ENCODE results near the gene COL11A1. TPM values are rescaled to one million over a fixed set of nuclear protein-coding genes. Genes with fewer than 3 reads are reported as not detected.

Gene COL11A1
- total and polyA plus RNA-seq, 2 experiments from 2014 or later, result 12.3 to 12.5 TPM

DNA sequence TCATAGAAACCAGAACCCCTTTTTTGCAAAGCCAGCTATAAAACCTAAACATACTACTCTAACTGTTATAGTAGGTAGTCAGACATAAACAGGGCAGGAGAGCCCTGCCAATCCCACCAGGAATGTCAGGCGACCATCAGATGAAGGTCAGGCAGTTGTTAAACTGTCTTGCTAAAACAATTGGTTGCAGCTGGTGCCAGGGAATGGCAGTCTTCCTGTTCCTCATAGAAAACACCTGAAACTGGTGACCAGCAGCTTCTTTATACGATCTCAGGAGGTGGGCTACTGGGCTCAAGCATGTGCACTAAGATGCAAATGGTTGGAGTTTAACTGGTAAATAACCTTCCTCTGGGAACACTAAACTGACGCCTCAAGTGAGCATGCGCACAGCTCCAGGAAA is 224.1 kb downstream of the COL11A1 start (continued):
- TF ChIP-seq, protein P1, sequence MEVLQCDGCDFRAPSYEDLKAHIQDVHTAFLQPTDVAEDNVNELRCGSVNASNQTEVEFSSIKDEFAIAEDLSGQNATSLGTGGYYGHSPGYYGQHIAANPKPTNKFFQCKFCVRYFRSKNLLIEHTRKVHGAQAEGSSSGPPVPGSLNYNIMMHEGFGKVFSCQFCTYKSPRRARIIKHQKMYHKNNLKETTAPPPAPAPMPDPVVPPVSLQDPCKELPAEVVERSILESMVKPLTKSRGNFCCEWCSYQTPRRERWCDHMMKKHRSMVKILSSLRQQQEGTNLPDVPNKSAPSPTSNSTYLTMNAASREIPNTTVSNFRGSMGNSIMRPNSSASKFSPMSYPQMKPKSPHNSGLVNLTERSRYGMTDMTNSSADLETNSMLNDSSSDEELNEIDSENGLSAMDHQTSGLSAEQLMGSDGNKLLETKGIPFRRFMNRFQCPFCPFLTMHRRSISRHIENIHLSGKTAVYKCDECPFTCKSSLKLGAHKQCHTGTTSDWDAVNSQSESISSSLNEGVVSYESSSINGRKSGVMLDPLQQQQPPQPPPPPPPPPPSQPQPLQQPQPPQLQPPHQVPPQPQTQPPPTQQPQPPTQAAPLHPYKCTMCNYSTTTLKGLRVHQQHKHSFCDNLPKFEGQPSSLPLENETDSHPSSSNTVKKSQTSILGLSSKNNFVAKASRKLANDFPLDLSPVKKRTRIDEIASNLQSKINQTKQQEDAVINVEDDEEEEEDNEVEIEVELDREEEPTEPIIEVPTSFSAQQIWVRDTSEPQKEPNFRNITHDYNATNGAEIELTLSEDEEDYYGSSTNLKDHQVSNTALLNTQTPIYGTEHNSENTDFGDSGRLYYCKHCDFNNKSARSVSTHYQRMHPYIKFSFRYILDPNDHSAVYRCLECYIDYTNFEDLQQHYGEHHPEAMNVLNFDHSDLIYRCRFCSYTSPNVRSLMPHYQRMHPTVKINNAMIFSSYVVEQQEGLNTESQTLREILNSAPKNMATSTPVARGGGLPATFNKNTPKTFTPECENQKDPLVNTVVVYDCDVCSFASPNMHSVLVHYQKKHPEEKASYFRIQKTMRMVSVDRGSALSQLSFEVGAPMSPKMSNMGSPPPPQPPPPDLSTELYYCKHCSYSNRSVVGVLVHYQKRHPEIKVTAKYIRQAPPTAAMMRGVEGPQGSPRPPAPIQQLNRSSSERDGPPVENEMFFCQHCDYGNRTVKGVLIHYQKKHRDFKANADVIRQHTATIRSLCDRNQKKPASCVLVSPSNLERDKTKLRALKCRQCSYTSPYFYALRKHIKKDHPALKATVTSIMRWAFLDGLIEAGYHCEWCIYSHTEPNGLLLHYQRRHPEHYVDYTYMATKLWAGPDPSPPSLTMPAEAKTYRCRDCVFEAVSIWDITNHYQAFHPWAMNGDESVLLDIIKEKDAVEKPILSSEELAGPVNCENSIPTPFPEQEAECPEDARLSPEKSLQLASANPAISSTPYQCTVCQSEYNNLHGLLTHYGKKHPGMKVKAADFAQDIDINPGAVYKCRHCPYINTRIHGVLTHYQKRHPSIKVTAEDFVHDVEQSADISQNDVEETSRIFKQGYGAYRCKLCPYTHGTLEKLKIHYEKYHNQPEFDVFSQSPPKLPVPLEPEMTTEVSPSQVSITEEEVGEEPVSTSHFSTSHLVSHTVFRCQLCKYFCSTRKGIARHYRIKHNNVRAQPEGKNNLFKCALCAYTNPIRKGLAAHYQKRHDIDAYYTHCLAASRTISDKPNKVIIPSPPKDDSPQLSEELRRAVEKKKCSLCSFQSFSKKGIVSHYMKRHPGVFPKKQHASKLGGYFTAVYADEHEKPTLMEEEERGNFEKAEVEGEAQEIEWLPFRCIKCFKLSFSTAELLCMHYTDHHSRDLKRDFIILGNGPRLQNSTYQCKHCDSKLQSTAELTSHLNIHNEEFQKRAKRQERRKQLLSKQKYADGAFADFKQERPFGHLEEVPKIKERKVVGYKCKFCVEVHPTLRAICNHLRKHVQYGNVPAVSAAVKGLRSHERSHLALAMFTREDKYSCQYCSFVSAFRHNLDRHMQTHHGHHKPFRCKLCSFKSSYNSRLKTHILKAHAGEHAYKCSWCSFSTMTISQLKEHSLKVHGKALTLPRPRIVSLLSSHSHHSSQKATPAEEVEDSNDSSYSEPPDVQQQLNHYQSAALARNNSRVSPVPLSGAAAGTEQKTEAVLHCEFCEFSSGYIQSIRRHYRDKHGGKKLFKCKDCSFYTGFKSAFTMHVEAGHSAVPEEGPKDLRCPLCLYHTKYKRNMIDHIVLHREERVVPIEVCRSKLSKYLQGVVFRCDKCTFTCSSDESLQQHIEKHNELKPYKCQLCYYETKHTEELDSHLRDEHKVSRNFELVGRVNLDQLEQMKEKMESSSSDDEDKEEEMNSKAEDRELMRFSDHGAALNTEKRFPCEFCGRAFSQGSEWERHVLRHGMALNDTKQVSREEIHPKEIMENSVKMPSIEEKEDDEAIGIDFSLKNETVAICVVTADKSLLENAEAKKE (CRISPR knock-in tag; IDR thresholded peaks at IDR 0.05), result no peak
- no peak for TF ChIP-seq STAT1 (IDR thresholded peaks at IDR 0.05; ENCODE audit: unreplicated experiment)
- no peak for TF ChIP-seq ZNF114 (CRISPR knock-in tag; IDR thresholded peaks at IDR 0.05)
- TF ChIP-seq NANOG (IDR thresholded peaks at IDR 0.05; ENCODE audit: borderline replicate concordance), result no peak
- TF ChIP-seq JUNB (IDR thresholded peaks at IDR 0.05; ENCODE audit: unreplicated experiment), result no peak
- TF ChIP-seq EZH2 (IDR thresholded peaks at IDR 0.05; ENCODE audit: low read depth, unreplicated experiment), result no peak
- no peak for TF ChIP-seq ZNF331 (CRISPR knock-in tag; IDR thresholded peaks at IDR 0.05; ENCODE audit: low read depth)

DNA sequence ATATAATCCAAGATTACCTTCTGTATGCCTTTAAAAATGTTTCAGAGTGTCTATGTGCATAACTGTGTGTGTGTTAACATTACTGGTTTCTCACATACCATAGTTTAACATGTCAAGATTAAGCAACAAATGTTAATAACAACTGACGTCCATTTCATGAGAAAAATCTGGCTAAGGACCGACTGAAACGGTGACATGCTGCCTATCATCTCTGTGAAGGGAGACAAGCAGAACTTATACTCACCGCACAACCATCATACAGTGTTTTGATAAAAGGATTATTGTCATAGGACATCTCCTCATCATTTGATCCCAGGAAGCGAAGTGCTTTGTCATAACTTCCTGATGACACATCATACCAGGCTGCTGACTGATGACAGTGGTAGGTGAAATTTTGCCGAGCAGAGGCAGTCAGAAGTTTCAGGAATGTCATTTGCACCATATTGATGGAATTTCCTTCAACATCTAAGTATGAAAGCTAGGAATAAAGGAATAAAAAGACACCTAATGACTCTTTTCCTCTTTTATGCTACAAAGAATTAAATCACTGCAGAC is 228.8 kb downstream of the COL11A1 start:
- no peak overlapping the region for H3K27ac Mint-ChIP-seq
- no peak overlapping the region for H3K27ac ChIP-seq (ENCODE audit: low read depth)
- no peaks in the 10 kb centered on the region for H3K79me2 ChIP-seq (replicated peaks; ENCODE audit: insufficient read depth)
- TF ChIP-seq, protein P2, sequence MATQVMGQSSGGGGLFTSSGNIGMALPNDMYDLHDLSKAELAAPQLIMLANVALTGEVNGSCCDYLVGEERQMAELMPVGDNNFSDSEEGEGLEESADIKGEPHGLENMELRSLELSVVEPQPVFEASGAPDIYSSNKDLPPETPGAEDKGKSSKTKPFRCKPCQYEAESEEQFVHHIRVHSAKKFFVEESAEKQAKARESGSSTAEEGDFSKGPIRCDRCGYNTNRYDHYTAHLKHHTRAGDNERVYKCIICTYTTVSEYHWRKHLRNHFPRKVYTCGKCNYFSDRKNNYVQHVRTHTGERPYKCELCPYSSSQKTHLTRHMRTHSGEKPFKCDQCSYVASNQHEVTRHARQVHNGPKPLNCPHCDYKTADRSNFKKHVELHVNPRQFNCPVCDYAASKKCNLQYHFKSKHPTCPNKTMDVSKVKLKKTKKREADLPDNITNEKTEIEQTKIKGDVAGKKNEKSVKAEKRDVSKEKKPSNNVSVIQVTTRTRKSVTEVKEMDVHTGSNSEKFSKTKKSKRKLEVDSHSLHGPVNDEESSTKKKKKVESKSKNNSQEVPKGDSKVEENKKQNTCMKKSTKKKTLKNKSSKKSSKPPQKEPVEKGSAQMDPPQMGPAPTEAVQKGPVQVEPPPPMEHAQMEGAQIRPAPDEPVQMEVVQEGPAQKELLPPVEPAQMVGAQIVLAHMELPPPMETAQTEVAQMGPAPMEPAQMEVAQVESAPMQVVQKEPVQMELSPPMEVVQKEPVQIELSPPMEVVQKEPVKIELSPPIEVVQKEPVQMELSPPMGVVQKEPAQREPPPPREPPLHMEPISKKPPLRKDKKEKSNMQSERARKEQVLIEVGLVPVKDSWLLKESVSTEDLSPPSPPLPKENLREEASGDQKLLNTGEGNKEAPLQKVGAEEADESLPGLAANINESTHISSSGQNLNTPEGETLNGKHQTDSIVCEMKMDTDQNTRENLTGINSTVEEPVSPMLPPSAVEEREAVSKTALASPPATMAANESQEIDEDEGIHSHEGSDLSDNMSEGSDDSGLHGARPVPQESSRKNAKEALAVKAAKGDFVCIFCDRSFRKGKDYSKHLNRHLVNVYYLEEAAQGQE (IDR thresholded peaks at IDR 0.05; ENCODE audit: unreplicated experiment), result no peak
- TF ChIP-seq EZH2phosphoT487 (IDR thresholded peaks at IDR 0.05; ENCODE audit: unreplicated experiment) (no peak), JUNB (IDR thresholded peaks at IDR 0.05; ENCODE audit: unreplicated experiment) (no peak)

More for the DNA sequence above, 228.8 kb downstream of the COL11A1 start:
- no peak overlapping the region for H3K4me3 Mint-ChIP-seq
- DNase-seq (ENCODE audit: low spot score), result no peak
- ATAC-seq, result no peak
- no peaks in the 10 kb centered on the region for H3K36me3 Mint-ChIP-seq (ENCODE audit: low read depth)
- no peaks in the 10 kb centered on the region for H3K9me3 Mint-ChIP-seq
- no peak overlapping the region for H2AFZ ChIP-seq
- H3K4me1 Mint-ChIP-seq, result peaks cover 6% of the 10 kb centered on the region; the same call in 2 of the 3 replicates
- H3K4me1 ChIP-seq (ENCODE audit: insufficient read depth), result no peaks in the 10 kb centered on the region; the same call in 1 of the 2 replicates
- H4K20me1 ChIP-seq (replicated peaks; ENCODE audit: insufficient read depth), result no peaks in the 10 kb centered on the region
- H3K4me3 ChIP-seq, result no peak overlapping the region
- H3K9me2 ChIP-seq (ENCODE audit: insufficient read depth), result no peaks in the 10 kb centered on the region
- H3F3A ChIP-seq (replicated peaks; ENCODE audit: low read depth), result no peaks in the 10 kb centered on the region
- no peaks in the 10 kb centered on the region for H3K27me3 Mint-ChIP-seq (ENCODE audit: insufficient read depth, low read depth, poor library complexity)
- no peaks in the 10 kb centered on the region for H3K36me3 ChIP-seq (ENCODE audit: insufficient read depth)
- no peaks in the 10 kb centered on the region for H3K27me3 ChIP-seq (ENCODE audit: insufficient read depth)
- no peak overlapping the region for H3K4me2 ChIP-seq

Data from GM23338 (cell line).